Ectodermal cell (in vitro differentiated cells): Measurements from ENCODE around the gene CYSLTR1.
"Not testable (repeated sequence)": the region's sequence is repeated elsewhere in the genome, so short reads cannot be mapped to it uniquely, and the experiment has no call there.

Experiments
- H3K27ac ChIP-seq: 2 replicates; pipeline ENCODE4 v1.7.0; 2013; ENCODE audit warnings: mild to moderate bottlenecking, low read depth, low read length; ENCODE audit not compliant: insufficient read depth, poor library complexity, severe bottlenecking
- H3K27me3 ChIP-seq: 2 replicates; pipeline ENCODE4 v1.7.0; 2013; ENCODE audit warnings: mild to moderate bottlenecking, low read length; ENCODE audit not compliant: insufficient read depth, control insufficient read depth, poor library complexity, severe bottlenecking
- H3K36me3 ChIP-seq: one replicate; pipeline ENCODE4 v1.7.0; 2013; ENCODE audit warnings: low read length; ENCODE audit not compliant: control insufficient read depth, insufficient read depth
- H3K4me1 ChIP-seq: one replicate; pipeline ENCODE4 v1.7.0; 2013; ENCODE audit warnings: low read length; ENCODE audit not compliant: control insufficient read depth, insufficient read depth
- H3K4me3 ChIP-seq: 2 replicates; pipeline ENCODE4 v1.7.0; 2013; ENCODE audit warnings: low read depth, low read length, control low read depth; ENCODE audit not compliant: insufficient read depth
- H3K9me3 ChIP-seq: 2 replicates; pipeline ENCODE4 v1.7.0; 2013; ENCODE audit warnings: mild to moderate bottlenecking, low read length, moderate library complexity; ENCODE audit not compliant: control insufficient read depth

Gene CYSLTR1

GRCh38 chrX:78237127-78237526, 90.3 kb downstream of the CYSLTR1 start:
- Histone ChIP-seq H3K27ac (no peak overlapping the region), H3K36me3 (no peaks in the 10 kb centered on the region), H3K27me3 (no peaks in the 10 kb centered on the region), H3K4me1 (no peaks in the 10 kb centered on the region), H3K9me3 (no peaks in the 10 kb centered on the region), H3K4me3 (no peak overlapping the region)

- H3K36me3 ChIP-seq, H3K4me3 ChIP-seq, H3K9me3 ChIP-seq, H3K27me3 ChIP-seq, H3K27ac ChIP-seq, H3K4me1 ChIP-seq: not testable (repeated sequence)
Observed at GRCh38 chrX:78226047-78226446, 101.4 kb downstream of the CYSLTR1 start.
